ENCODE results near the gene TMEM181.

Gene TMEM181

GRCh38 chr6:158653577-158654354, 93.9 kb downstream of the TMEM181 start:
- no peaks in the 10 kb centered on the region for H3K79me2 ChIP-seq (ENCODE audit: insufficient read depth, low read length)
- no peaks in the 10 kb centered on the region for H3K9me2 ChIP-seq (replicated peaks; ENCODE audit: insufficient read depth, low read length)
- no peak for TF ChIP-seq CTCF (IDR thresholded peaks at IDR 0.05; ENCODE audit: insufficient read depth, low read length, poor library complexity, severe bottlenecking)
- TF ChIP-seq EZH2phosphoT487 (conservative IDR thresholded peaks at IDR 0.05; ENCODE audit: low read length), result no peak
- H3K27me3 ChIP-seq (ENCODE audit: low read length), result no peaks in the 10 kb centered on the region
- H2AFZ ChIP-seq (ENCODE audit: low read depth, low read length, severe bottlenecking), result no peak overlapping the region
- H3K4me2 ChIP-seq (ENCODE audit: low read depth, low read length, poor library complexity, severe bottlenecking), result no peak overlapping the region
- H4K20me1 ChIP-seq (ENCODE audit: low read depth, low read length), result no peaks in the 10 kb centered on the region
- H3K36me3 ChIP-seq (ENCODE audit: low read length), result no peaks in the 10 kb centered on the region
- no peak overlapping the region for H3K4me3 ChIP-seq (ENCODE audit: insufficient read depth, low read length, poor library complexity, severe bottlenecking)
- H3K9ac ChIP-seq (ENCODE audit: low read length), result no peak overlapping the region
- no peaks in the 10 kb centered on the region for H3F3A ChIP-seq (ENCODE audit: insufficient read depth)
- H3K9me3 ChIP-seq (ENCODE audit: insufficient read depth, low read length), result no peaks in the 10 kb centered on the region
- H3K27ac ChIP-seq (ENCODE audit: low read depth, low read length), result no peak overlapping the region

GRCh38 chr6:158654498-158654897, 94.6 kb downstream of the TMEM181 start:
- Histone ChIP-seq H3F3A (ENCODE audit: insufficient read depth) (no peaks in the 10 kb centered on the region), H3K4me3 (ENCODE audit: insufficient read depth, low read length, poor library complexity, severe bottlenecking) (no peak overlapping the region), H3K4me2 (ENCODE audit: low read depth, low read length, poor library complexity, severe bottlenecking) (no peak overlapping the region), H3K9me2 (replicated peaks; ENCODE audit: insufficient read depth, low read length) (no peaks in the 10 kb centered on the region), H2AFZ (ENCODE audit: low read depth, low read length, severe bottlenecking) (no peak overlapping the region), H4K20me1 (ENCODE audit: low read depth, low read length) (no peaks in the 10 kb centered on the region), H3K36me3 (ENCODE audit: low read length) (no peaks in the 10 kb centered on the region), H3K27me3 (ENCODE audit: low read length) (no peaks in the 10 kb centered on the region), H3K9me3 (ENCODE audit: insufficient read depth, low read length) (no peaks in the 10 kb centered on the region), H3K9ac (ENCODE audit: low read length) (no peak overlapping the region), H3K27ac (ENCODE audit: low read depth, low read length) (no peak overlapping the region), H3K79me2 (ENCODE audit: insufficient read depth, low read length) (no peaks in the 10 kb centered on the region)
- TF ChIP-seq CTCF (IDR thresholded peaks at IDR 0.05; ENCODE audit: insufficient read depth, low read length, poor library complexity, severe bottlenecking) (no peak), EZH2phosphoT487 (conservative IDR thresholded peaks at IDR 0.05; ENCODE audit: low read length) (no peak)

- Histone ChIP-seq H3K36me3 (ENCODE audit: low read length) (no peaks in the 10 kb centered on the region), H3K9me2 (replicated peaks; ENCODE audit: insufficient read depth, low read length) (no peaks in the 10 kb centered on the region), H3F3A (ENCODE audit: insufficient read depth) (no peaks in the 10 kb centered on the region), H3K4me2 (ENCODE audit: low read depth, low read length, poor library complexity, severe bottlenecking) (no peak overlapping the region), H3K9ac (ENCODE audit: low read length) (no peak overlapping the region), H3K9me3 (ENCODE audit: insufficient read depth, low read length) (no peaks in the 10 kb centered on the region), H2AFZ (ENCODE audit: low read depth, low read length, severe bottlenecking) (no peak overlapping the region), H3K27me3 (ENCODE audit: low read length) (no peaks in the 10 kb centered on the region), H4K20me1 (ENCODE audit: low read depth, low read length) (no peaks in the 10 kb centered on the region), H3K4me3 (ENCODE audit: insufficient read depth, low read length, poor library complexity, severe bottlenecking) (no peak overlapping the region), H3K79me2 (ENCODE audit: insufficient read depth, low read length) (no peaks in the 10 kb centered on the region), H3K27ac (ENCODE audit: low read depth, low read length) (no peak overlapping the region)
- TF ChIP-seq EZH2phosphoT487 (conservative IDR thresholded peaks at IDR 0.05; ENCODE audit: low read length), result no peak
- TF ChIP-seq CTCF (IDR thresholded peaks at IDR 0.05; ENCODE audit: insufficient read depth, low read length, poor library complexity, severe bottlenecking), result no peak
Observed at GRCh38 chr6:158654960-158655489, 95.1 kb downstream of the TMEM181 start.

Measured in SU-DHL-6 (cell line).